ENCODE results near the gene HM13. TPM values are rescaled to one million over a fixed set of nuclear protein-coding genes. Genes with fewer than 3 reads are reported as not detected.
"Not testable (repeated sequence)": the region's sequence is repeated elsewhere in the genome, so short reads cannot be mapped to it uniquely, and the experiment has no call there.

HM13 gene
- total RNA-seq, 2 donors from 2014 or later, result 129 to 164 TPM

- Mint-ChIP-seq H3K4me3 (peak overlapping the region; percentile 96), H3K4me1 (peaks cover 14% of the 10 kb centered on the region), H3K27me3 (no peaks in the 10 kb centered on the region)
Observed at GRCh38 chr20:31573555-31574321, 59.5 kb downstream of the HM13 start.

GRCh38 chr20:31574986-31575385, 60.7 kb downstream of the HM13 start:
- H3K27me3 Mint-ChIP-seq; H3K36me3 Mint-ChIP-seq (ENCODE audit: low read depth); ATAC-seq (replicated peaks); H3K9me3 Mint-ChIP-seq; H3K4me3 Mint-ChIP-seq; H3K27ac Mint-ChIP-seq: not testable (repeated sequence)
- H3K4me1 Mint-ChIP-seq, result peaks cover 19% of the 10 kb centered on the region

More at GRCh38 chr20:31573555-31574321, 59.5 kb downstream of the HM13 start:
- Mint-ChIP-seq H3K36me3 (ENCODE audit: low read depth) (peaks cover 18% of the 10 kb centered on the region), H3K9me3 (no peaks in the 10 kb centered on the region), H3K27ac (peak overlapping the region; percentile 85)
- ATAC-seq (replicated peaks), result peak; percentile 1

DNA sequence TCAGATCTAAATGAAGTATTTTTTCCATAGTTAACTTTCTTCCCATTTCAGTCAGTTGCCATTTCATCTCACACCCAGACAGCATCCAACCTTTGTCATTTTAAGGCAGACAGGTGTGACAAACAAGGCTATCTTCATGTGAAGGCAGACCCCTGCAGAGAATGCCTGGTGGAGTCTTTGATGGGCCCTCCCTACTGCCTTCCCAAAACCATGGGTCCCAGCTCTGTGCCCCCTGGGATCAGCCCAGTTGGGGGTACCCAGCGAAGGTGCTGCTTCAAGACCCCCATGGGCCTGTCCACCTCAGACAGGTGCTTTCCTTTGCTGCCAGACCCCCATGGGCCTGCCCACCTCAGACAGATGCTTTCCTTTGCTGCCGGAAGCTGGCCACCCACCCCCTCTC, 62.5 kb downstream of the HM13 start:
- ATAC-seq (replicated peaks), result no peak
- peaks cover 19% of the 10 kb centered on the region for H3K4me1 Mint-ChIP-seq
- H3K4me3 Mint-ChIP-seq, result no peak overlapping the region
- no peaks in the 10 kb centered on the region for H3K9me3 Mint-ChIP-seq
- H3K27me3 Mint-ChIP-seq, result no peaks in the 10 kb centered on the region
- peaks cover 5% of the 10 kb centered on the region for H3K36me3 Mint-ChIP-seq (ENCODE audit: low read depth)
- H3K27ac Mint-ChIP-seq, result no peak overlapping the region

DNA sequence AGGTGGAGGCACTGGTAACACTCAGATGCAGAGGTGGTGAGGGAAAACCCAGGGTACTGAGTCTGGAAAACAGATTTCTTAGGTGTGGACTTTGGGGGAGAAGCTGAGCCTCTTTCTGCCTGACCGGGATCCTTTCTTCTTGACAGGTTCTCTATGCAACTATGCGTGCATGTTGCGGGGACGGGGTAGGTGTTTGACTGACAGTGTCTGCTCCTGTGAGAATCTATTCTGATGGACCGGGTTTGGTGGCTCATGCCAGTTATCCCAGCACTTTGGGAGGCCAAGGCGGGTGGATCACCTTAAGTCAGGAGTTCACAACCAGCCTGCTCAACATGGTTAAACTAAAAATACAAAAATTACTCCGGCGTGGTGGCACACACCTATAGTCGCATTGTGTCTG, 63.0 kb downstream of the HM13 start:
- no peaks in the 10 kb centered on the region for H3K27me3 Mint-ChIP-seq
- ATAC-seq (replicated peaks), result no peak
- H3K4me3 Mint-ChIP-seq, result no peak overlapping the region
- H3K36me3 Mint-ChIP-seq (ENCODE audit: low read depth), result peaks cover 5% of the 10 kb centered on the region
- no peak overlapping the region for H3K27ac Mint-ChIP-seq
- no peaks in the 10 kb centered on the region for H3K9me3 Mint-ChIP-seq
- peaks cover 16% of the 10 kb centered on the region for H3K4me1 Mint-ChIP-seq

- no peak for ATAC-seq (replicated peaks)
- Mint-ChIP-seq H3K27me3 (no peaks in the 10 kb centered on the region), H3K36me3 (ENCODE audit: low read depth) (peaks cover 2% of the 10 kb centered on the region), H3K27ac (no peak overlapping the region), H3K9me3 (no peaks in the 10 kb centered on the region), H3K4me3 (no peak overlapping the region), H3K4me1 (peaks cover 10% of the 10 kb centered on the region)
Observed at GRCh38 chr20:31578448-31579138, 64.4 kb downstream of the HM13 start.

GRCh38 chr20:31579245-31579644, 65.0 kb downstream of the HM13 start:
- Mint-ChIP-seq H3K27me3 (no peaks in the 10 kb centered on the region), H3K4me1 (peaks cover 5% of the 10 kb centered on the region), H3K4me3 (no peak overlapping the region), H3K27ac (no peak overlapping the region), H3K9me3 (no peaks in the 10 kb centered on the region), H3K36me3 (ENCODE audit: low read depth) (no peaks in the 10 kb centered on the region)
- no peak for ATAC-seq (replicated peaks)

GRCh38 chr20:31579941-31580651, 65.9 kb downstream of the HM13 start:
- not testable (repeated sequence) for H3K9me3 Mint-ChIP-seq; ATAC-seq (replicated peaks); H3K4me3 Mint-ChIP-seq; H3K27ac Mint-ChIP-seq; H3K4me1 Mint-ChIP-seq; H3K36me3 Mint-ChIP-seq (ENCODE audit: low read depth); H3K27me3 Mint-ChIP-seq

DNA sequence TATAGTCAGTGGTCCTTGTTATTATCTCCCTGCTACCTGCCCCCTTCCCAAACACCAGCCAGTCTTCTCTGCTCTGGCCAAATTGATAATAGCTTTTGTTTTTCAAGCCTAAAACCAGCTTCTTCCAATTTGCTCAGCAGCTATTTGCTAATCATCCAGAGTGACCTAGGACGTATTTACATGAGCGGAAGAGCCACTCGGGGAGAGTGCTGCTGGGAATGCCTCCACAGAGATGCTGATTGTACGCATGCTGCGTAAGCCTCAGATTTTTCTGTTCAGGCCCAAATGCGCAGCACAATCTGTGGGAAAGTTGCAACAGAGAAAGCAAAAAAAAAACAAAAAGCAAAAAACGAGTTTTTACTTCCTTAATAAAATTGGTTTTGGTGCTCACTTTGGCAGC, 66.5 kb downstream of the HM13 start:
- Mint-ChIP-seq H3K27me3 (peaks cover 3% of the 10 kb centered on the region), H3K4me3 (no peak overlapping the region), H3K9me3 (no peaks in the 10 kb centered on the region), H3K4me1 (peaks cover 5% of the 10 kb centered on the region), H3K36me3 (ENCODE audit: low read depth) (no peaks in the 10 kb centered on the region), H3K27ac (no peak overlapping the region)
- ATAC-seq (replicated peaks), result no peak

DNA sequence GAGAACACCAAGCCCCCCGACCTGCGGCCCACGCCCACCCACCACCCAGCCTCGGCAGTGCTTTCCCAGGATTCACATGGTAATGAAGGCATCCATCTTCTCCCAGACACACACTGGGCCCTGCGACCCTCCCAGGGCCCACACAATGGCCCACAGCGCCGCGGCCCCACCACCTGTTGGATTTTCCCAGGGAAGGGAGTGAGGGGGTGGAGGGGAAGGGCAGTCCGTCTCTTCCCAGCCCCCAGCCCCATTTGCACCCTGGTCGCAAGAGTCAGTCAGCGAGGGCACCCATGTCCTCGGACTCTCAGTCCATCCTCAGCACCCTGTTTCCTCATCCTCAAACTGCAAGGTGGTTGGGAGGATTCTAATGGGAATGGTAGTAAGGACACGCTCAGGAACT, 67.1 kb downstream of the HM13 start:
- Mint-ChIP-seq H3K36me3 (ENCODE audit: low read depth) (no peaks in the 10 kb centered on the region), H3K27me3 (peaks cover 3% of the 10 kb centered on the region), H3K4me3 (no peak overlapping the region), H3K4me1 (peaks cover 5% of the 10 kb centered on the region), H3K9me3 (no peaks in the 10 kb centered on the region), H3K27ac (no peak overlapping the region)
- no peak for ATAC-seq (replicated peaks)

DNA sequence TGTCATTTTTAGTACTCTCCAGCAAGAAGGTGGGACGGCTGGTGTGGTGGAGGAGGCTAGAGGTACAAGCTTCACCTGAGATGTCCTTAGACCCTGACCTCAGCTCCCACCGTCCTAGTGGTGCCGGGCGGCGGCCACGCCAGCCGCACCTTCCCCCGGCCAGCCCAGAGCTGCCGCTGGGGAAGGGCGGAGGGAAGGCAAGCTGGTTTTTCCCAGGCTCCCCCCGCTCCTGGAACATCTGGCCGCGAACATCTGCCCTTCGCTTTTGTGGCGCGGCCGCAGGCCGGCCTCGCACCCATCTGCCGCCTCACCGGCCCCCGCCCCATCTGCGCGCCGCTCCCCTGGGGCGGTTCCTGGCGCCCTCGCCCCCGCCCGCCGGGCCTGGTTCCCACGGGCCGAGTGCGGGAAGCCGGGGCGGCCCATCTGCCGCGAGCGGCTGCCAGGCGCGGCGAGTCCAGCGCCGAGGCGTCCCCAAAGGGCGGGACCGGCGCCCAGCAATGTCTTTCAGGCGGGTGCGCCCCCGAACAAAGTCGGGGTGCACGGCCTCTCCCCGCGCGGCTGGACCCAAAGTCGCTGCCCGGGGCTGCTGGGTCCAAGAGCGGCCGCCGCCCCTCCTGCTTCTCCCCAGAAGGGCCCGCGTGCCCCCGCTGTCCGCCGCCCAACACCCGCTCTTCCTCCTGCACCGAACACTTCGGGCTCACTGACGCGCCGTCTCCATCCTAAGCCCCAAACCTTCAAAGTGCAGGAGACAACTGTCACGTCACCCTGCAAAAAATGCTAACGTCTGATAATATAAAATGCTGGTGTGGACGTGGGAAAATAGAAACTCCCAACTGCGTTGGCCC, 73.5 kb downstream of the HM13 start:
- no peaks in the 10 kb centered on the region for H3K9me3 Mint-ChIP-seq
- ATAC-seq (replicated peaks), result peak; percentile 40
- H3K4me1 Mint-ChIP-seq, result peaks cover 6% of the 10 kb centered on the region
- no peak overlapping the region for H3K27ac Mint-ChIP-seq
- peak overlapping the region; percentile 77 for H3K4me3 Mint-ChIP-seq
- peaks cover 8% of the 10 kb centered on the region for H3K36me3 Mint-ChIP-seq (ENCODE audit: low read depth)
- peaks cover 16% of the 10 kb centered on the region for H3K27me3 Mint-ChIP-seq

- Mint-ChIP-seq H3K4me3 (no peak overlapping the region), H3K36me3 (ENCODE audit: low read depth) (peaks cover 8% of the 10 kb centered on the region), H3K4me1 (peaks cover 6% of the 10 kb centered on the region), H3K27me3 (peaks cover 17% of the 10 kb centered on the region), H3K9me3 (no peaks in the 10 kb centered on the region), H3K27ac (no peak overlapping the region)
- ATAC-seq (replicated peaks), result no peak
Observed at GRCh38 chr20:31590717-31591225, 76.5 kb downstream of the HM13 start.

GRCh38 chr20:31593221-31594001, 79.2 kb downstream of the HM13 start:
- Mint-ChIP-seq H3K36me3 (ENCODE audit: low read depth) (peaks cover 3% of the 10 kb centered on the region), H3K9me3 (no peaks in the 10 kb centered on the region), H3K4me1 (peaks cover 1% of the 10 kb centered on the region), H3K27me3 (peaks cover 12% of the 10 kb centered on the region), H3K27ac (no peak overlapping the region), H3K4me3 (no peak overlapping the region)
- peak; percentile 83 for ATAC-seq (replicated peaks)

DNA sequence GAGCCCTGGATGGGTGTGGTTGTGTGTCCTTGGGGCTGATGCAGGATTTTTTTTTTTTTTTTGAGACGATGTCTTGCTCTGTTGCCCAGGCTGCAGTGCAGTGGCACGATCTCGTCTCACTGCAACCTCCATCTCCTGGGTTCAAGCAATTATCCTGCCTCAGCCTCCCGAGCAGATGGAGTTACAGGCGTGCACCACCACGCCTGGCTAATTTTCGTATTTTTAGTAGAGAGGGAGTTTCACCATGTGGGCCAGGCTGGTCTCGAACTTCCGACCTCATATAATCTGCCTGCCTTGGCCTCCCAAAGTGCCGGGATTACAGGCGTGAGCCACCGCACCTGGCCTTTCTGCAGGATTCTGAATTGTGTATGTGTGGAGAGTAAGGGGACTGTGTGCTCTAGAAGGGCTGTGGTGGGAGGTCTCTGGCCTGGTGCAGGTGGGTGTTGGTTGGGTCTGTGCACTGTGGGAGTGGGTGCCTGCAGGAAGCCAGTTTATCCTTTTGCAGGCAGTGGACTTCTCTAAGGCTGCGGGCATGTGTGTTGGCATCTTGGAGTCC, 79.8 kb downstream of the HM13 start:
- no peak overlapping the region for H3K27ac Mint-ChIP-seq
- ATAC-seq (replicated peaks), result no peak
- H3K27me3 Mint-ChIP-seq, result peaks cover 5% of the 10 kb centered on the region
- H3K9me3 Mint-ChIP-seq, result no peaks in the 10 kb centered on the region
- no peak overlapping the region for H3K4me3 Mint-ChIP-seq
- no peaks in the 10 kb centered on the region for H3K4me1 Mint-ChIP-seq
- no peaks in the 10 kb centered on the region for H3K36me3 Mint-ChIP-seq (ENCODE audit: low read depth)

Measured in activated T-helper 17 cell treated with anti-CD3 and anti-CD28 coated beads, Interleukin-2, amount 50 U/mL, for 72 hours (primary cell).